ENCODE data around the gene TMEM212. TPM values are rescaled to one million over a fixed set of nuclear protein-coding genes. Genes with fewer than 3 reads are reported as not detected.
"Not testable (repeated sequence)": the region's sequence is repeated elsewhere in the genome, so short reads cannot be mapped to it uniquely, and the experiment has no call there.

TMEM212 gene
- polyA plus RNA-seq, 2 of the 4 experiments (the other 2 are of a cell fraction) = not detected

GRCh38 chr3:171854649-171855305 lies 11.6 kb downstream of the TMEM212 start:
- DNase-seq (ENCODE audit: low read depth in 1 of 2, low spot score in 1 of 2) (no peak), ATAC-seq (no peak), FAIRE-seq (no peak)
- Histone ChIP-seq H3K4me1 (peaks cover 23% of the 10 kb centered on the region), H3K4me2 (no peak overlapping the region), H3K4me3 (no peak overlapping the region), H3K27ac (no peak overlapping the region), H3K9me3 (peaks cover 34% of the 10 kb centered on the region)
- ChIA-PET CTCF (no interaction called here), POLR2A (no interaction called here)
- 9% methylated on average over 2 of the region's 2 CpGs for WGBS (ENCODE audit: missing lambda C conversion rate)
- peak; percentile 92; the same call in 1 of the 2 replicates for TF ChIP-seq KDM1A (IDR thresholded peaks at IDR 0.05; ENCODE audit: low read depth)
- peak; percentile 93 for TF ChIP-seq ZFP36 (IDR thresholded peaks at IDR 0.05; ENCODE audit: borderline replicate concordance, partially characterized antibody)
- no peak for TF ChIP-seq NR3C1 (IDR thresholded peaks at IDR 0.05)
- 0 out of 2 replicates have a peak, but pooled peaks have one; percentile 74 for TF ChIP-seq CHD4 (IDR thresholded peaks at IDR 0.05; ENCODE audit: borderline replicate concordance)
- no peak for TF ChIP-seq HOXB13 (CRISPR knock-in tag; IDR thresholded peaks at IDR 0.05; ENCODE audit: low read depth)
- TF ChIP-seq HDAC2 (IDR thresholded peaks at IDR 0.05) = peak; percentile 92

- H3K27ac ChIP-seq; FAIRE-seq; H3K4me2 ChIP-seq; POLR2A ChIA-PET; ATAC-seq; H3K4me1 ChIP-seq; DNase-seq (ENCODE audit: low read depth in 1 of 2, low spot score in 1 of 2); H3K4me3 ChIP-seq: not testable (repeated sequence)
- peaks cover 25% of the 10 kb centered on the region for H3K9me3 ChIP-seq
- CTCF ChIA-PET = interaction anchor here (2.1 kb wide), 1 partner anchor 9 kb away, joined by 6 read pairs; no protein-coding TSS in a partner anchor
- 92% methylated on average over 4 of the region's 4 CpGs for WGBS (ENCODE audit: missing lambda C conversion rate)
Observed at GRCh38 chr3:171858770-171859169, 15.6 kb downstream of the TMEM212 start.

- DNase-seq (ENCODE audit: low read depth in 1 of 2, low spot score in 1 of 2) = no peak
- Histone ChIP-seq H3K4me1 (no peaks in the 10 kb centered on the region), H3K4me2 (no peak overlapping the region), H3K27ac (peak overlapping the region in 1 of 2 experiments; percentile 28; a peak in 1 of 6 replicates), H3K9me3 (peaks cover 3% of the 10 kb centered on the region; the same call in 2 of the 3 replicates), H3K4me3 (no peak overlapping the region)
- no peak for FAIRE-seq
- WGBS (ENCODE audit: missing lambda C conversion rate) = 65% methylated on average over 6 of the region's 6 CpGs
- CTCF ChIA-PET = no interaction called here
- POLR2A ChIA-PET = no interaction called here
- ATAC-seq = no peak
- TF ChIP-seq ESRRA (IDR thresholded peaks at IDR 0.05; ENCODE audit: borderline replicate concordance, low read length) (no peak), PHF8 (IDR thresholded peaks at IDR 0.05; ENCODE audit: borderline replicate concordance, low read depth) (no peak), HDAC2 (IDR thresholded peaks at IDR 0.05) (no peak), ATOH8 (CRISPR knock-in tag; IDR thresholded peaks at IDR 0.05; ENCODE audit: low read depth) (no peak), FOSB (CRISPR knock-in tag; IDR thresholded peaks at IDR 0.05) (no peak), FOSL2 (IDR thresholded peaks at IDR 0.05) (no peak), FOSL2 (CRISPR knock-in tag; IDR thresholded peaks at IDR 0.05) (no peak), SREBF2 (IDR thresholded peaks at IDR 0.05) (no peak), EP300 (IDR thresholded peaks at IDR 0.05) (no peak), HOXB5 (CRISPR knock-in tag; IDR thresholded peaks at IDR 0.05) (no peak), HEYL (CRISPR knock-in tag; IDR thresholded peaks at IDR 0.05) (no peak)
Observed at GRCh38 chr3:171860830-171861535, 17.8 kb downstream of the TMEM212 start.

GRCh38 chr3:171862392-171862791 lies 19.2 kb downstream of the TMEM212 start:
- Histone ChIP-seq H3K4me1 (no peaks in the 10 kb centered on the region), H3K4me2 (no peak overlapping the region), H3K9me3 (no peaks in the 10 kb centered on the region), H3K27ac (no peak overlapping the region), H3K4me3 (no peak overlapping the region)
- DNase-seq (ENCODE audit: low read depth in 1 of 2, low spot score in 1 of 2) (no peak), ATAC-seq (no peak), FAIRE-seq (no peak)
- ChIA-PET CTCF (no interaction called here), POLR2A (no interaction called here)
- TF ChIP-seq ELK1 (IDR thresholded peaks at IDR 0.05; ENCODE audit: low read depth, low read length) (no peak), MAFK (IDR thresholded peaks at IDR 0.05; ENCODE audit: partially characterized antibody) (peak; percentile 44)
- WGBS (ENCODE audit: missing lambda C conversion rate) = 93% methylated on average over 2 of the region's 2 CpGs

Measured in A549 (cell line).